Transverse colon (tissue), 4 donors: ENCODE data around the gene AKR1B15.

ENCODE experiments used
- POLR2A ChIP-seq: fragments of 450-650 bp; IDR thresholded peaks from one replicate; pipeline ENCODE4 v1.6.1; 2016; ENCODE audit warnings: antibody characterized with exemption, mild to moderate bottlenecking, moderate library complexity
- POLR2AphosphoS5 ChIP-seq, 3 donors: sonication (generic); formaldehyde crosslinking; IDR thresholded peaks; one replicate each; pipeline ENCODE4 v1.6.1; 2016; ENCODE audit warnings: antibody characterized with exemption in 3 of 3
- TF ChIP-seq, protein P1 (sequence below), 5 experiments: fragments of 200-600 bp in 3 of 5; fragments of 450-650 bp in 2 of 5; sonication (generic) in 3 of 5; IDR thresholded peaks; 1 replicate in 2 of 5; 2 replicates in 3 of 5; pipeline ENCODE4 v1.5.1; 2016 to 2017; ENCODE audit warnings: antibody characterized with exemption in 5 of 5, inconsistent platforms in 3 of 5, mild to moderate bottlenecking in 2 of 5, moderate library complexity in 1 of 5

- TF ChIP-seq, protein P1, sequence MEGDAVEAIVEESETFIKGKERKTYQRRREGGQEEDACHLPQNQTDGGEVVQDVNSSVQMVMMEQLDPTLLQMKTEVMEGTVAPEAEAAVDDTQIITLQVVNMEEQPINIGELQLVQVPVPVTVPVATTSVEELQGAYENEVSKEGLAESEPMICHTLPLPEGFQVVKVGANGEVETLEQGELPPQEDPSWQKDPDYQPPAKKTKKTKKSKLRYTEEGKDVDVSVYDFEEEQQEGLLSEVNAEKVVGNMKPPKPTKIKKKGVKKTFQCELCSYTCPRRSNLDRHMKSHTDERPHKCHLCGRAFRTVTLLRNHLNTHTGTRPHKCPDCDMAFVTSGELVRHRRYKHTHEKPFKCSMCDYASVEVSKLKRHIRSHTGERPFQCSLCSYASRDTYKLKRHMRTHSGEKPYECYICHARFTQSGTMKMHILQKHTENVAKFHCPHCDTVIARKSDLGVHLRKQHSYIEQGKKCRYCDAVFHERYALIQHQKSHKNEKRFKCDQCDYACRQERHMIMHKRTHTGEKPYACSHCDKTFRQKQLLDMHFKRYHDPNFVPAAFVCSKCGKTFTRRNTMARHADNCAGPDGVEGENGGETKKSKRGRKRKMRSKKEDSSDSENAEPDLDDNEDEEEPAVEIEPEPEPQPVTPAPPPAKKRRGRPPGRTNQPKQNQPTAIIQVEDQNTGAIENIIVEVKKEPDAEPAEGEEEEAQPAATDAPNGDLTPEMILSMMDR (IDR thresholded peaks at IDR 0.05) = no peak
- TF ChIP-seq POLR2AphosphoS5 (IDR thresholded peaks at IDR 0.05) = no peak
- TF ChIP-seq POLR2A = no peak
These were observed 5.6 kb downstream of the AKR1B15 start for GRCh38 chr7:134554417-134554966.
